Ascending aorta (tissue), 2 donors: ENCODE measurements around the gene TMEM14A. TPM values are rescaled to one million over a fixed set of nuclear protein-coding genes. Genes with fewer than 3 reads are reported as not detected.

Experiments
- DNase-seq, 2 donors: peaks; one replicate each; pipeline ENCODE4 v3.0.0-alpha.2; 2019; ENCODE audit warnings: low spot score in 2 of 2
- H3K27ac ChIP-seq, 2 donors: fragments of 200-600 bp; sonication (generic); one replicate each; pipeline ENCODE4 v1.5.1; 2016 to 2017; ENCODE audit warnings: mild to moderate bottlenecking in 1 of 2
- H3K27me3 ChIP-seq: fragments of 200-600 bp; sonication (generic); one replicate; pipeline ENCODE4 v1.5.1; 2017
- H3K36me3 ChIP-seq, 2 donors: fragments of 200-600 bp; sonication (generic); one replicate each; pipeline ENCODE4 v1.5.1; 2016
- H3K4me1 ChIP-seq, 2 donors: fragments of 200-600 bp; sonication (generic); one replicate each; pipeline ENCODE4 v1.5.1; 2016 to 2017; ENCODE audit warnings: mild to moderate bottlenecking in 1 of 2
- H3K4me3 ChIP-seq, 2 donors: fragments of 200-600 bp; sonication (generic); one replicate each; pipeline ENCODE4 v1.5.1; 2016 to 2017; ENCODE audit warnings: mild to moderate bottlenecking in 1 of 2
- H3K9me3 ChIP-seq, 2 donors: fragments of 200-600 bp; sonication (generic); one replicate each; pipeline ENCODE4 v1.5.1; 2016
- intact Hi-C: fragments of 100-400 bp; cut with DNase I; formaldehyde crosslinking; loops from one replicate; pipeline ENCODE4 v1.15.1; 2023
- total RNA-seq: library from RNA; depleted of rRNA; stranded (reverse); fragments of >200 nt; gene quantifications from one replicate; pipeline ENCODE4 v1.1.0, GENCODE V29; 2016
- TF ChIP-seq, protein P1 (sequence below), 3 experiments: fragments of 200-600 bp in 2 of 3; fragments of 450-650 bp in 1 of 3; sonication (generic) in 2 of 3; IDR thresholded peaks; one replicate each; pipeline ENCODE4 v1.5.1; 2016 to 2019; ENCODE audit warnings: antibody characterized with exemption in 3 of 3, mild to moderate bottlenecking in 1 of 3, moderate library complexity in 1 of 3

TMEM14A gene
- total RNA-seq, 1 donor from 2014 or later, result 11.9 TPM

DNA sequence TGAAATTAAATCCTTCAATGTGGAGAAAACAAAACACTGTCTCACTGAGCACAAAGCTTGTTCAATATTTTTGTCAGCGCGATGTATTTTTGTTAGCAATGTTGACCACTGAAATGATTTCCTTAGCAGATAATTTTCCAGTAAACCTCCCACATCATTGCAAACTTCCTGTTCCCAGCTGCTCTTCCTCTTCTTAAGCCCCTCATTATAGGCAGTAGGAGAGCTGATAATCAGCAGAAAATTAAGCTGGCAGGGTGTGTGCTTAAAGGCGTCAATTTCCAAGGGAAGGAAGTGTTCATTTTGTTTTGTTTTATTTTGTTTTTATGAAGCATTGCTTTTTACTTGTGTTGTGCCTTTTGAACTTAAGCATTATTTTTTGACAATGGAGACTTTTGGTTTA is 29.1 kb upstream of the TMEM14A start:
- H3K36me3 ChIP-seq, result no peaks in the 10 kb centered on the region
- H3K27me3 ChIP-seq, result no peaks in the 10 kb centered on the region
- no peak overlapping the region for H3K27ac ChIP-seq
- H3K4me1 ChIP-seq, result no peaks in the 10 kb centered on the region
- intact Hi-C loops, result no loop called here
- TF ChIP-seq, protein P1, sequence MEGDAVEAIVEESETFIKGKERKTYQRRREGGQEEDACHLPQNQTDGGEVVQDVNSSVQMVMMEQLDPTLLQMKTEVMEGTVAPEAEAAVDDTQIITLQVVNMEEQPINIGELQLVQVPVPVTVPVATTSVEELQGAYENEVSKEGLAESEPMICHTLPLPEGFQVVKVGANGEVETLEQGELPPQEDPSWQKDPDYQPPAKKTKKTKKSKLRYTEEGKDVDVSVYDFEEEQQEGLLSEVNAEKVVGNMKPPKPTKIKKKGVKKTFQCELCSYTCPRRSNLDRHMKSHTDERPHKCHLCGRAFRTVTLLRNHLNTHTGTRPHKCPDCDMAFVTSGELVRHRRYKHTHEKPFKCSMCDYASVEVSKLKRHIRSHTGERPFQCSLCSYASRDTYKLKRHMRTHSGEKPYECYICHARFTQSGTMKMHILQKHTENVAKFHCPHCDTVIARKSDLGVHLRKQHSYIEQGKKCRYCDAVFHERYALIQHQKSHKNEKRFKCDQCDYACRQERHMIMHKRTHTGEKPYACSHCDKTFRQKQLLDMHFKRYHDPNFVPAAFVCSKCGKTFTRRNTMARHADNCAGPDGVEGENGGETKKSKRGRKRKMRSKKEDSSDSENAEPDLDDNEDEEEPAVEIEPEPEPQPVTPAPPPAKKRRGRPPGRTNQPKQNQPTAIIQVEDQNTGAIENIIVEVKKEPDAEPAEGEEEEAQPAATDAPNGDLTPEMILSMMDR (IDR thresholded peaks at IDR 0.05), result no peak
- DNase-seq, result no peak
- H3K9me3 ChIP-seq, result no peaks in the 10 kb centered on the region
- no peak overlapping the region for H3K4me3 ChIP-seq

DNA sequence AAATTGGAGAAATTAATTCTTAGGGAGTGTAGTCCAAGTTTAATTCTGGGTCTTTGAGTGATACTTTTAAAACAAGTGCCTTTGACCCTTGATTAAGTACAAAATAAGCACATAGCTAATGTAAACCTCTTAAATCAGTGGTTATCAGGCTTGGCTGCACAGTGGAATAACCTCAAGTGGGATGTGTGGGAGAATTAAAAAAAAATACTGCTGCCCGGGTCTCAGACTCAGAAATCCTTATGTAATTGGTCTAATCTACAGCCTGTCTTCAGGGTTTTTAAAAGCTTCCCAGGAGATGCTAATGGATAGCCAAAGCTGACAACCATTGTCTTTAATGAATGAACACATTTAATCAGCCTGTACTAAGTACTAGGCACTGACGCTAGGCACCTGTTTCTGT is 28.5 kb upstream of the TMEM14A start:
- H3K27me3 ChIP-seq, result no peaks in the 10 kb centered on the region
- H3K27ac ChIP-seq, result no peak overlapping the region
- intact Hi-C loops, result no loop called here

DNA sequence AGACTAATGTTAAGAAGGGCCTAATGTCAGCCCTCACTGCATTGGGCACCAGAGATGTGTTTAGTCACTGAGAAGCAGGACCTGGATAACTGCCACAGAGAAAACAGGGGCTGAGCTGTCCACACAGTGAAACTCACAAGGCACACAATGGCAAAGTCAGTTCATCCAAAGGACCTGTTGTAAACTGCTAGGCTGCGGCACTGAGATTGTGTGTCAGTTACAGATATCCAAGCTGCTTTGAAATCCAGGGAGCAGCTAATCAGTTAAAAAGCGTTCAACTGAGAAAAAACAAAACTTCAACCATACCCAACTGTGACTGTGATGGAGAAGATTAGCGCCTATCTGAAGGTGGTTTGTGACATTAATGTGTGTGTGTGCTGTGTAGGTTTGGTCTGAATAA is 27.8 kb upstream of the TMEM14A start:
- no peaks in the 10 kb centered on the region for H3K9me3 ChIP-seq
- DNase-seq, result no peak
- TF ChIP-seq, protein P1 (IDR thresholded peaks at IDR 0.05), result no peak
- no peak overlapping the region for H3K4me3 ChIP-seq
- no peak overlapping the region for H3K27ac ChIP-seq
- H3K27me3 ChIP-seq, result no peaks in the 10 kb centered on the region
- intact Hi-C loops, result no loop called here
- no peaks in the 10 kb centered on the region for H3K36me3 ChIP-seq
- H3K4me1 ChIP-seq, result no peaks in the 10 kb centered on the region

More for the DNA sequence above, 28.5 kb upstream of the TMEM14A start:
- no peak for DNase-seq
- no peaks in the 10 kb centered on the region for H3K9me3 ChIP-seq
- no peaks in the 10 kb centered on the region for H3K36me3 ChIP-seq
- H3K4me1 ChIP-seq, result no peaks in the 10 kb centered on the region
- TF ChIP-seq, protein P1 (IDR thresholded peaks at IDR 0.05), result no peak
- H3K4me3 ChIP-seq, result no peak overlapping the region

DNA sequence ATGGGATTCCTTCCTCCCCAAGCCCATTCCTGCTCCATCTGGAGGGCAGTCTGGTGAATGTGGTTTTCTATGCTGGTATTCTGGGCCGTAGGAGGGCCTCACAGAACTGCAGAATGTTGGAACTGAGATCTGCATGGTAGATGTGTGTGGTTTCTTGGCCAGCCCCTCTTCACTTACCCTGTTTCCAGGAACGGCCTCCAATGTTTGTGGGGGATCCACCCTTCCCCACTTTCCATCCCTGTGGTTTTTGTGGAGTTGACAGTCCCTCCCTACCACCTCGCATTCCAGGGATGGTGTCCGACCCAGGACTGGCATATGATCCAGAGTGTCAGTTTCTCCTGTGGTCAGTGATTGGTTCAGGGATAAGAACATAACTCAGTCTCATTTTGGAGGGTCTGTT is 26.7 kb upstream of the TMEM14A start:
- no peaks in the 10 kb centered on the region for H3K9me3 ChIP-seq
- no peaks in the 10 kb centered on the region for H3K4me1 ChIP-seq
- TF ChIP-seq, protein P1 (IDR thresholded peaks at IDR 0.05), result no peak
- DNase-seq, result no peak
- H3K27ac ChIP-seq, result no peak overlapping the region
- intact Hi-C loops, result no loop called here
- H3K4me3 ChIP-seq, result no peak overlapping the region
- no peaks in the 10 kb centered on the region for H3K27me3 ChIP-seq
- H3K36me3 ChIP-seq, result no peaks in the 10 kb centered on the region

DNA sequence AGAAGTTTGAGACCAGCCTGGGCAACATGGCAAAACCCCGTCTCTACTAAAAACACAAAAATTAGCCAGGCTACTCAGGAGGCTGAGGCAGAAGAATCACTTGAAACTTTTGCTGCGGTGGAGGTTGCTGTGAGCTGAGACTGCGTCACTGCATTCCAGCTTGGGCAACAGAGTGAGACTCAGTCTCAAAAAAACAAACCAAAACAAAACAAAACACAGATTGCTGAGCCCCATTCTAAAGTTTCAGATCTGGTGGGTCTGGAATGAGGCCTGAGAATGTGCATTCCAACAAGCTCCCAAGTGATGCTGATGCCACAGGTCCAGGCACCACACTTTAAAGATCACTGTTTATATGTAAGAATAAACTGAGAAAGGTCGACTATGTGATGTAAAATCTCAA is 24.9 kb upstream of the TMEM14A start:
- no peak overlapping the region for H3K27ac ChIP-seq
- intact Hi-C loops, result no loop called here
- no peaks in the 10 kb centered on the region for H3K36me3 ChIP-seq
- no peak for DNase-seq
- TF ChIP-seq, protein P1 (IDR thresholded peaks at IDR 0.05), result no peak
- no peaks in the 10 kb centered on the region for H3K9me3 ChIP-seq
- H3K4me1 ChIP-seq, result no peaks in the 10 kb centered on the region
- no peak overlapping the region for H3K4me3 ChIP-seq
- H3K27me3 ChIP-seq, result no peaks in the 10 kb centered on the region

DNA sequence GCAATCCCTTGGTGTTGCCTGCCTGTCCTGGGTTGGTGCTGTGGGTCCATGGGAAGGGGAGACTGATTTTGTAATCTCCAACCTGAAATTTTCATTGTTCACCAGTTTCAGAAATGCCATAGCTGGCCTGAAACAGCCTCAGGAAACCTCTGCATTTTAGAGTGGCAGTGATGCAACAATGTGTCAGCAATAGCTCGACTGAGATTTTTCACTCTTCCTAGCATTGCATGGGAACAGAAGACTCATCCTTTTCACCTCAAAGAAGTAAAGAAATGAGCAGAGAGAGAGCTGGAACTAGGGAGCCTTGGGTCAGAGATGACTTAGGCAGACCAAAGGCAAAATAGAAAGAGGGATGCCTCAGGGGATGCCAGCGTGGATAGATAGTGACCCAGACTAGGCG is 23.7 kb upstream of the TMEM14A start:
- Histone ChIP-seq H3K4me1 (no peaks in the 10 kb centered on the region), H3K4me3 (no peak overlapping the region), H3K27ac (no peak overlapping the region), H3K27me3 (no peaks in the 10 kb centered on the region), H3K36me3 (no peaks in the 10 kb centered on the region), H3K9me3 (no peaks in the 10 kb centered on the region)
- TF ChIP-seq, protein P1 (IDR thresholded peaks at IDR 0.05), result no peak
- DNase-seq, result no peak
- intact Hi-C loops, result no loop called here
